ENCODE data around the gene TROAP.
"Not testable (repeated sequence)": the region's sequence is repeated elsewhere in the genome, so short reads cannot be mapped to it uniquely, and the experiment has no call there.

Gene TROAP

GRCh38 chr12:49369411-49370145, 46.5 kb downstream of the TROAP start:
- no peak for DNase-seq

- no peak for DNase-seq
Measured at GRCh38 chr12:49370539-49370938, 47.5 kb downstream of the TROAP start.

GRCh38 chr12:49375406-49375805, 52.4 kb downstream of the TROAP start:
- no peak for DNase-seq

GRCh38 chr12:49377386-49377785, 54.3 kb downstream of the TROAP start:
- no peak for DNase-seq

GRCh38 chr12:49380184-49380583, 57.1 kb downstream of the TROAP start:
- DNase-seq: not testable (repeated sequence)
